Stomach (tissue), 9 donors: ENCODE results near the gene LIN7A. TPM values are rescaled to one million over a fixed set of nuclear protein-coding genes. Genes with fewer than 3 reads are reported as not detected.

Source experiments
- DNase-seq, 2 donors: peaks; one replicate each; pipeline versions ENCODE4 v3.0.0 to v3.0.0-alpha.2; 2013 to 2019
- H3K27ac ChIP-seq, 5 donors: fragments of 200-600 bp in 4 of 5; sonication (generic) in 4 of 5; one replicate each; pipeline ENCODE4 v1.5.1; 2013 to 2019; ENCODE audit warnings: mild to moderate bottlenecking in 1 of 5, moderate library complexity in 1 of 5
- H3K27me3 ChIP-seq, 3 donors: fragments of 200-600 bp; sonication (generic); one replicate each; pipeline ENCODE4 v1.5.1; 2017 to 2019; ENCODE audit warnings: mixed run types in 1 of 3
- H3K36me3 ChIP-seq, 4 donors: fragments of 200-600 bp; sonication (generic); 1 replicate in 3 of 4; 2 replicates in 1 of 4; pipeline ENCODE4 v1.5.1; 2016 to 2019
- H3K4me1 ChIP-seq, 4 donors: fragments of 200-600 bp; sonication (generic); one replicate each; pipeline ENCODE4 v1.5.1; 2016 to 2019
- H3K4me3 ChIP-seq, 4 donors: fragments of 200-600 bp; sonication (generic) in 3 of 4; one replicate each; pipeline ENCODE4 v1.5.1; 2016 to 2019; ENCODE audit warnings: mild to moderate bottlenecking in 1 of 4
- H3K9me3 ChIP-seq, 4 donors: fragments of 200-600 bp; sonication (generic); one replicate each; pipeline ENCODE4 v1.5.1; 2016 to 2019
- CTCF ChIP-seq, 7 experiments: fragments of 450-650 bp in 4 of 7; fragments of 200-600 bp in 3 of 7; sonication (generic) in 3 of 7; IDR thresholded peaks; one replicate each; pipeline ENCODE4 v1.5.1; 2016 to 2019; ENCODE audit warnings: antibody characterized with exemption in 7 of 7, control low read depth in 2 of 7, mild to moderate bottlenecking in 1 of 7
- EP300 ChIP-seq: sonication (generic); formaldehyde crosslinking; IDR thresholded peaks from one replicate; pipeline ENCODE4 v1.6.1; 2017; ENCODE audit warnings: antibody characterized with exemption
- POLR2A ChIP-seq, 4 donors: fragments of 450-650 bp; IDR thresholded peaks; one replicate each; pipeline ENCODE4 v1.6.1; 2016; ENCODE audit warnings: antibody characterized with exemption in 4 of 4, control low read depth in 2 of 4, mild to moderate bottlenecking in 1 of 4, moderate library complexity in 1 of 4
- POLR2AphosphoS5 ChIP-seq, 3 donors: sonication (generic); formaldehyde crosslinking; IDR thresholded peaks; one replicate each; pipeline ENCODE4 v1.6.1; 2016; ENCODE audit warnings: antibody characterized with exemption in 3 of 3
- WGBS, 5 donors: extraction: QIAGEN DNeasy Blood & Tissue Kit in 3 of 5; methylation state at CpG; one replicate each; pipeline versions ENCODE4 v1.1.5 to v1.1.7; 2013 to 2018; 5-methylcytosine and 5-hydroxymethylcytosine counted together
- intact Hi-C: fragments of 100-400 bp; cut with DNase I; formaldehyde crosslinking; loops from one replicate; pipeline ENCODE4 v1.15.1; 2023; ENCODE audit warnings: low total_unique reads
- polyA plus RNA-seq, 3 donors: library from polyadenylated mRNA; stranded (reverse); fragments of 200-250 nt; gene quantifications; one replicate each; pipeline ENCODE4 v1.2.3, GENCODE V29; 2013
- small RNA-seq, 4 donors: library from RNA; depleted of rRNA; stranded (forward); fragments of <200 nt; gene quantifications; one replicate each; pipeline ENCODE3, GENCODE V24; 2016
- total RNA-seq, 5 donors: library from RNA; depleted of rRNA; stranded (reverse); fragments of >200 nt; gene quantifications; one replicate each; pipeline versions ENCODE4 v1.1.0 to v1.2.3, GENCODE V29; 2014 to 2016
- donor health status: healthy with polysubstance abuse.
- donor health status: Bipolar disorder and iron deficiency.
- donor health status: healthy.

Gene LIN7A
- total and polyA plus RNA-seq, 8 donors = 0.45 to 163 (median 2.7) TPM

DNA sequence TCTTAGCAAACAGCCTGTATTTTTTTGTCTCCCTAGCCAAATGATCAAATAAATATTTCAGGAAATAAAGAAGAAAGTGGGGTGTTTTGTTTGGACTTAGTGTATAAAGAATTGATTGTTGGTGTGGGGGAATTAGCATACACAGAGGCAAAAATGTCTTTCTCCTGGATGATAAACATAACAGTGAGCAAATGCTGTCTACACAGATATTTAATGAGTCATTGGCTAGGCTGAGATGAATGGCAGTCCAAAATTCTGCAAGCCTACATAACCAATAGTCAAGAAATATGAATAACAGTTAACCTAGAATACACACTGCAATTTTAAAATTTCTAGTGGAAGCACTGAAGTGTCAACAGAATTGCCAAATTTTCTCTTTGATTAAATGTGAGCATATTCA is 185.3 kb downstream of the LIN7A start:
- no peaks in the 10 kb centered on the region for H3K36me3 ChIP-seq
- H3K4me1 ChIP-seq = no peaks in the 10 kb centered on the region
- no peak for DNase-seq
- intact Hi-C loops = no loop called here
- H3K27me3 ChIP-seq = no peaks in the 10 kb centered on the region
- H3K9me3 ChIP-seq = no peaks in the 10 kb centered on the region
- TF ChIP-seq POLR2A (IDR thresholded peaks at IDR 0.05) (no peak), CTCF (IDR thresholded peaks at IDR 0.05) (no peak), EP300 (no peak), POLR2AphosphoS5 (IDR thresholded peaks at IDR 0.05) (no peak)
- H3K4me3 ChIP-seq = no peak overlapping the region
- H3K27ac ChIP-seq = no peak overlapping the region

DNA sequence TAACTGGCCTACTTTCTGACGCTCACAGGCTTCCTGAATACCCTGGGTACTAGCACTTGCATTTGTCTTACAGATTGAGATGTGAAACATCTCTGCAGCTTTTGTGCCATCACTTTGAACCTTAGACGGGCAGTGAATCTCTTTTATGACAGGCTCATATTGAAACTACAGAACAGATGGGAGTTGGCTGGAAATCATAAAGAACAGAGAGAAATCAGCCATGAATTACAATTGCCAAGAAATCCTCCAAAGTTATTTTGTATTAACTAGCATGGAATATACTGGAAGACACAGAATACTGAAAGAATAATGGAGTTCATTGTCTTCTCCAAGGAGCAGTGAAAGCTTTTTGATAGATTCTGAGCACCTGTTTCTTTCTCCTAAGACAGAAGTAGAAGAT is 188.3 kb downstream of the LIN7A start:
- Histone ChIP-seq H3K9me3 (no peaks in the 10 kb centered on the region), H3K4me3 (no peak overlapping the region), H3K27me3 (no peaks in the 10 kb centered on the region), H3K4me1 (no peaks in the 10 kb centered on the region), H3K27ac (no peak overlapping the region), H3K36me3 (no peaks in the 10 kb centered on the region)
- 81 to 91% (median 83%) methylated on average over 2 of the region's 2 CpGs for WGBS, 5 donors
- no peak for DNase-seq
- no peak for TF ChIP-seq CTCF (IDR thresholded peaks at IDR 0.05)
- no peak for TF ChIP-seq EP300
- no peak for TF ChIP-seq POLR2A (IDR thresholded peaks at IDR 0.05)
- no peak for TF ChIP-seq POLR2AphosphoS5 (IDR thresholded peaks at IDR 0.05)
- intact Hi-C loops = no loop called here

- Histone ChIP-seq H3K4me1 (no peaks in the 10 kb centered on the region), H3K27me3 (no peaks in the 10 kb centered on the region), H3K36me3 (no peaks in the 10 kb centered on the region), H3K27ac (no peak overlapping the region), H3K4me3 (no peak overlapping the region), H3K9me3 (no peaks in the 10 kb centered on the region)
- DNase-seq = no peak
- TF ChIP-seq EP300 = no peak
- no peak for TF ChIP-seq POLR2AphosphoS5 (IDR thresholded peaks at IDR 0.05)
- no peak for TF ChIP-seq POLR2A (IDR thresholded peaks at IDR 0.05)
- no peak for TF ChIP-seq CTCF (IDR thresholded peaks at IDR 0.05)
- 59 to 75% (median 74%) methylated on average over 2 of the region's 2 CpGs for WGBS, 5 donors
- intact Hi-C loops = no loop called here
These were observed 189.9 kb downstream of the LIN7A start for GRCh38 chr12:80747800-80748199.

DNA sequence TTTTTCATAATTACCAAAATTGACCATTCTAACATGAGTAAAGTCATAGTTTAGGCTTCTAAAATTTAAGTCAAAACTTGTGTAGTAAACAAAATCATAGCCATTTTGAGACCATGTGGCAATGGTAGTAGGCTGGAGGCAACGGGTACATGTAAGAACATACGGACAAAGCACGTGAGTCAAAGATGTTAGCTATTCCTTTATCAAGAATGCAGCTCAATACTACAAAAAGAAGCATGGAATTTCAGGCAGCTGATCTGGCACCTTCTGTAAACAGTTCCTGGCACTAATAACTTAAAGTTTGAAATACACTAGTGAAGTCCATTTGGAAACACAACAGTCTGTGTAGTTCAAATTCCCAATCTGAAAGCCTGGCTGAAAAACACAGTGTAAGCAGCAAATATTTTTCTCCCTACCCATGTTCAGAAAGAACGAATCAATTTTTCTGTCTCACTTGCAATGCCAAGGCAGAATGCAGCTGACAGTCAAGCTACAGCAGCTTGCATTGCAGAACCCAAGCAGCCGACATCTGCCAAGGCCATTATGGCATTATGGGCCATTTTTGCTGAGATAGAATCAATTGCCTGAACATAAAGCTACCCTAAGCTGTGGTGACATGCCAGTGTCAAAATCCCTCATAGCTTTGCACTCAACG is 191.8 kb downstream of the LIN7A start:
- no peak for DNase-seq
- Histone ChIP-seq H3K27me3 (no peaks in the 10 kb centered on the region), H3K36me3 (no peaks in the 10 kb centered on the region), H3K4me1 (no peaks in the 10 kb centered on the region), H3K27ac (no peak overlapping the region), H3K4me3 (no peak overlapping the region), H3K9me3 (no peaks in the 10 kb centered on the region)
- WGBS, 5 donors = 62 to 64% (median 64%) methylated on average over 6 of the region's 6 CpGs
- TF ChIP-seq POLR2AphosphoS5 (IDR thresholded peaks at IDR 0.05) = no peak
- TF ChIP-seq CTCF (IDR thresholded peaks at IDR 0.05) = no peak
- no peak for TF ChIP-seq POLR2A (IDR thresholded peaks at IDR 0.05)
- no peak for TF ChIP-seq EP300
- intact Hi-C loops = no loop called here

Small RNAs within 50 kb of the gene (small RNA-seq; reads per million reads assigned to genes)
- 0 reads per million in 4 donors for gene MIR617
- 0 to 0.31 (median 0.07) reads per million in 4 donors for gene MIR618

Other genes with a start within 250 kb of the LIN7A start
- gene MYF6, start 230.3 kb downstream of the LIN7A start, total RNA-seq = not detected
- gene MYF6, start 230.3 kb downstream of the LIN7A start, polyA plus RNA-seq = 1 to 10 TPM in 1 of 3 donors, not detected in 2; 2.1 TPM
- gene MYF5, start 221.0 kb downstream of the LIN7A start, total RNA-seq = not detected
- not detected for gene MYF5, start 221.0 kb downstream of the LIN7A start, polyA plus RNA-seq
- gene ACSS3, start 140.1 kb upstream of the LIN7A start, total RNA-seq = 10 to 100 TPM in 3 of 5 donors, 1 to 10 TPM in 2; 1.8 to 28.5 (median 10.1) TPM
- 1 to 10 TPM in 2 of 3 donors, under 1 TPM in 1; 0.73 to 4.0 (median 4.0) TPM for gene ACSS3, start 140.1 kb upstream of the LIN7A start, polyA plus RNA-seq